Measurements from ENCODE around the gene SLC9A3. TPM values are rescaled to one million over a fixed set of nuclear protein-coding genes. Genes with fewer than 3 reads are reported as not detected.

Gene SLC9A3
- total and polyA plus RNA-seq, 2 of the 13 experiments (the other 11 are each of a cell fraction or from before 2014, with no cell fraction given), result 1.5 to 1.8 TPM

- TF ChIP-seq ZNF142 (CRISPR knock-in tag; IDR thresholded peaks at IDR 0.05), result no peak
- TF ChIP-seq ARNT (IDR thresholded peaks at IDR 0.05), result no peak
- no peak for TF ChIP-seq NCOA2 (CRISPR knock-in tag; IDR thresholded peaks at IDR 0.05)
- TF ChIP-seq MEIS1 (CRISPR knock-in tag; IDR thresholded peaks at IDR 0.05; ENCODE audit: borderline replicate concordance), result no peak
- no peak for TF ChIP-seq CTCF (CRISPR knock-in tag; IDR thresholded peaks at IDR 0.05)
These were observed 66.9 kb downstream of the SLC9A3 start (continued) for GRCh38 chr5:457195-457961.

All from HepG2 (cell line).